ENCODE data around the gene LRRTM4. TPM values are rescaled to one million over a fixed set of nuclear protein-coding genes. Genes with fewer than 3 reads are reported as not detected.

Gene LRRTM4
- polyA plus RNA-seq, 1 of the 3 experiments (the other 2 are of a cell fraction): 0.10 TPM

GRCh38 chr2:76862901-76863300, 659.3 kb downstream of the LRRTM4 start:
- TF ChIP-seq TCF12 (IDR thresholded peaks at IDR 0.05) (no peak), RCOR1 (IDR thresholded peaks at IDR 0.05; ENCODE audit: low read length) (no peak), MEF2A (IDR thresholded peaks at IDR 0.05; ENCODE audit: borderline replicate concordance, low read depth) (no peak), USF2 (IDR thresholded peaks at IDR 0.05; ENCODE audit: borderline replicate concordance, low read depth, low read length) (no peak), GATA2 (CRISPR knock-in tag; IDR thresholded peaks at IDR 0.05) (no peak), RAD21 (IDR thresholded peaks at IDR 0.05; ENCODE audit: low read length) (no peak), EZH2phosphoT487 (IDR thresholded peaks at IDR 0.05; ENCODE audit: borderline replicate concordance, low read depth) (no peak), SMC3 (IDR thresholded peaks at IDR 0.05; ENCODE audit: low read depth, low read length) (no peak), TEAD4 (IDR thresholded peaks at IDR 0.05; ENCODE audit: borderline replicate concordance, insufficient read depth) (no peak), USF1 (IDR thresholded peaks at IDR 0.05; ENCODE audit: borderline replicate concordance, low read depth) (no peak), FOXJ3 (CRISPR knock-in tag; IDR thresholded peaks at IDR 0.05) (no peak), NRF1 (IDR thresholded peaks at IDR 0.05; ENCODE audit: low read depth, low read length) (no peak), MXI1 (IDR thresholded peaks at IDR 0.05; ENCODE audit: low read depth, low read length) (no peak), RFX5 (IDR thresholded peaks at IDR 0.05; ENCODE audit: low read length) (no peak), YY1 (IDR thresholded peaks at IDR 0.05; ENCODE audit: low read depth) (no peak), SIN3A (IDR thresholded peaks at IDR 0.05; ENCODE audit: borderline replicate concordance, low read depth, low read length) (no peak), IRF3 (IDR thresholded peaks at IDR 0.05; ENCODE audit: low read depth, low read length) (no peak)
- TF ChIP-seq, protein P1, sequence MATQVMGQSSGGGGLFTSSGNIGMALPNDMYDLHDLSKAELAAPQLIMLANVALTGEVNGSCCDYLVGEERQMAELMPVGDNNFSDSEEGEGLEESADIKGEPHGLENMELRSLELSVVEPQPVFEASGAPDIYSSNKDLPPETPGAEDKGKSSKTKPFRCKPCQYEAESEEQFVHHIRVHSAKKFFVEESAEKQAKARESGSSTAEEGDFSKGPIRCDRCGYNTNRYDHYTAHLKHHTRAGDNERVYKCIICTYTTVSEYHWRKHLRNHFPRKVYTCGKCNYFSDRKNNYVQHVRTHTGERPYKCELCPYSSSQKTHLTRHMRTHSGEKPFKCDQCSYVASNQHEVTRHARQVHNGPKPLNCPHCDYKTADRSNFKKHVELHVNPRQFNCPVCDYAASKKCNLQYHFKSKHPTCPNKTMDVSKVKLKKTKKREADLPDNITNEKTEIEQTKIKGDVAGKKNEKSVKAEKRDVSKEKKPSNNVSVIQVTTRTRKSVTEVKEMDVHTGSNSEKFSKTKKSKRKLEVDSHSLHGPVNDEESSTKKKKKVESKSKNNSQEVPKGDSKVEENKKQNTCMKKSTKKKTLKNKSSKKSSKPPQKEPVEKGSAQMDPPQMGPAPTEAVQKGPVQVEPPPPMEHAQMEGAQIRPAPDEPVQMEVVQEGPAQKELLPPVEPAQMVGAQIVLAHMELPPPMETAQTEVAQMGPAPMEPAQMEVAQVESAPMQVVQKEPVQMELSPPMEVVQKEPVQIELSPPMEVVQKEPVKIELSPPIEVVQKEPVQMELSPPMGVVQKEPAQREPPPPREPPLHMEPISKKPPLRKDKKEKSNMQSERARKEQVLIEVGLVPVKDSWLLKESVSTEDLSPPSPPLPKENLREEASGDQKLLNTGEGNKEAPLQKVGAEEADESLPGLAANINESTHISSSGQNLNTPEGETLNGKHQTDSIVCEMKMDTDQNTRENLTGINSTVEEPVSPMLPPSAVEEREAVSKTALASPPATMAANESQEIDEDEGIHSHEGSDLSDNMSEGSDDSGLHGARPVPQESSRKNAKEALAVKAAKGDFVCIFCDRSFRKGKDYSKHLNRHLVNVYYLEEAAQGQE (IDR thresholded peaks at IDR 0.05; ENCODE audit: low read depth, low read length): no peak
- TF ChIP-seq, protein P2, sequence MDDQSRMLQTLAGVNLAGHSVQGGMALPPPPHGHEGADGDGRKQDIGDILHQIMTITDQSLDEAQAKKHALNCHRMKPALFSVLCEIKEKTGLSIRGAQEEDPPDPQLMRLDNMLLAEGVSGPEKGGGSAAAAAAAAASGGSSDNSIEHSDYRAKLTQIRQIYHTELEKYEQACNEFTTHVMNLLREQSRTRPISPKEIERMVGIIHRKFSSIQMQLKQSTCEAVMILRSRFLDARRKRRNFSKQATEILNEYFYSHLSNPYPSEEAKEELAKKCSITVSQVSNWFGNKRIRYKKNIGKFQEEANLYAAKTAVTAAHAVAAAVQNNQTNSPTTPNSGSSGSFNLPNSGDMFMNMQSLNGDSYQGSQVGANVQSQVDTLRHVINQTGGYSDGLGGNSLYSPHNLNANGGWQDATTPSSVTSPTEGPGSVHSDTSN (IDR thresholded peaks at IDR 0.05): no peak
- 48% methylated on average over 3 of the region's 3 CpGs for WGBS (ENCODE audit: low lambda C conversion rate)
- no peaks in the 10 kb centered on the region for H3K4me1 ChIP-seq (ENCODE audit: control insufficient read depth in 1 of 2, insufficient read depth in 2 of 2, low read depth in 1 of 2, low read length in 1 of 2)
- H3K4me3 ChIP-seq (ENCODE audit: low read depth in 2 of 2, low read length in 1 of 2): no peak overlapping the region
- H3K27me3 ChIP-seq (ENCODE audit: insufficient read depth): no peaks in the 10 kb centered on the region
- CTCF ChIA-PET: interaction anchor here (1.2 kb wide), 1 partner anchor 14 kb away, joined by 3 read pairs; no protein-coding TSS in a partner anchor
- H3F3A ChIP-seq (replicated peaks; ENCODE audit: insufficient read depth): no peaks in the 10 kb centered on the region
- H3K9ac ChIP-seq: no peak overlapping the region
- H3K79me2 ChIP-seq (ENCODE audit: insufficient read depth): no peaks in the 10 kb centered on the region
- H3K9me2 ChIP-seq: no peaks in the 10 kb centered on the region
- H4K20me1 ChIP-seq (ENCODE audit: insufficient read depth): no peaks in the 10 kb centered on the region
- no peak overlapping the region for H3K4me2 ChIP-seq
- no peak overlapping the region for H2AFZ ChIP-seq (ENCODE audit: low read depth)
- POLR2A ChIA-PET: no interaction called here
- H3K9me3 ChIP-seq: no peaks in the 10 kb centered on the region
- no peak overlapping the region for H3K27ac ChIP-seq (ENCODE audit: low read depth in 2 of 2, low read length in 1 of 2)
- DNase-seq: no peak
- no peaks in the 10 kb centered on the region for H3K36me3 ChIP-seq (replicated peaks in 1 of 2; ENCODE audit: control insufficient read depth in 1 of 2, insufficient read depth in 2 of 2, low read length in 1 of 2)

Measured in SK-N-SH (cell line).